OCI-LY3 (cell line): ENCODE results near the gene UBE2G2.

Source experiments
- CTCF ChIP-seq: fragments of 200-600, 300-600 bp; sonication (generic); IDR thresholded peaks from 2 replicates; pipeline ENCODE4 v1.5.1; 2014; ENCODE audit warnings: antibody characterized with exemption, low read length, low read depth
- EZH2phosphoT487 ChIP-seq: fragments of 200-600 bp; shearing (Covaris generic); IDR thresholded peaks from 2 replicates; pipeline ENCODE4 v1.6.1; 2018; ENCODE audit warnings: antibody characterized with exemption, mixed run types, low read depth

GRCh38 chr21:44752671-44753235 lies 48.9 kb downstream of the UBE2G2 start:
- TF ChIP-seq CTCF (no peak), EZH2phosphoT487 (no peak)
